Measurements from ENCODE around the gene WDFY4. TPM values are rescaled to one million over a fixed set of nuclear protein-coding genes. Genes with fewer than 3 reads are reported as not detected.
A peak's percentile ranks its signal among the peaks of the same experiment; 100 is the strongest.

The WDFY4 gene
- total and polyA plus RNA-seq, 4 donors, result 3.1 to 3.8 (median 3.5) TPM

DNA sequence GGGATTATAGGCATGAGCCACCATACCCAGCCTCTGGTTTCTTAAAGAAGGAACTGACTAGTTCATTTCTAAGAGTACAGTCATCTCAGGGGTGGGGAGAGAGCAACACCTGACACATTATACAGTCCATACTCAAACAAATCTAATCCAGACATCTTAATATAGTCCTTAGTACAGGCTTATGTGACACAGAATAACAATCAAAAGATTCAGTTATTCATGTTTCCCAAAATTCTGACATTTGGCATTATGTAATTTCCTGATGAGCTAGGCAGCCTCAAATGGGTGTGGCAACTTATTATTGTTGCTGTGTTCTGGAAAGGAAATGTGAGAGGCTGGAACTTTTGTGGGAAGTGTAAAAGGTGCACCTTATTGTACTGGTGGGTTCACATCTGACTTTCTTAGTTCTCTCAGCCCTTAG is 116.3 kb downstream of the WDFY4 start:
- Histone ChIP-seq H3K36me3 (ENCODE audit: control insufficient read depth, insufficient read depth, low read length) (no peaks in the 10 kb centered on the region), H3K27ac (ENCODE audit: low read depth, low read length) (no peak overlapping the region), H3K27me3 (ENCODE audit: control insufficient read depth, insufficient read depth, low read length) (no peaks in the 10 kb centered on the region), H3K9me3 (ENCODE audit: control insufficient read depth, insufficient read depth, low read length) (no peaks in the 10 kb centered on the region), H3K4me3 (ENCODE audit: low read depth, low read length) (no peak overlapping the region), H3K4me1 (ENCODE audit: control insufficient read depth, insufficient read depth, low read length) (peaks cover 14% of the 10 kb centered on the region)
- DNase-seq (ENCODE audit: low read depth in 4 of 6, low spot score in 6 of 6), result no peak

DNA sequence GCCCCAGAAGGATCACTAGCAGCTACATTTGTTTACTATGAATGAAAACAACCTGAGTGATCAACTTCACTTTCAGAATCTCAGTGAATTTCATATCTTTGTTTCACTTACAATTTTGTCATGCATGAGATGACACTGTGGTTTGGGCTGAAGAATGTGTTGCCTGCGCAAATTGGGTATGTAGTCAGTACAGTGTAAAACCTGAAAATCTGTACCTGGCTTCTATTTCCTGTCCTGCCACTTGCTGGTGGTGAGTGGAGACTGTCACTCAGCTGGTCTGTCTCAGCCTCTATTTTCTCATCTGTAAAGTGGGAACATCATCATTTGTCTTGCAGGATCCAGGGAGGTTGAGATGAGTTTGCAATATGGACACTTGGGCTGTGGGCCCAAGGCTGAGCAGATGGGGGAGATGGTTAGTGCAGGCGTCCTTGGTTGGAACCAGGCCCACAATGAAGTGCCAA is 118.0 kb downstream of the WDFY4 start:
- no peak overlapping the region for H3K27ac ChIP-seq (ENCODE audit: low read depth, low read length)
- peaks cover 21% of the 10 kb centered on the region for H3K4me1 ChIP-seq (ENCODE audit: control insufficient read depth, insufficient read depth, low read length)
- H3K27me3 ChIP-seq (ENCODE audit: control insufficient read depth, insufficient read depth, low read length), result no peaks in the 10 kb centered on the region
- no peaks in the 10 kb centered on the region for H3K36me3 ChIP-seq (ENCODE audit: control insufficient read depth, insufficient read depth, low read length)
- H3K9me3 ChIP-seq (ENCODE audit: control insufficient read depth, insufficient read depth, low read length), result no peaks in the 10 kb centered on the region
- DNase-seq (ENCODE audit: low read depth in 4 of 6, low spot score in 6 of 6), result no peak
- no peak overlapping the region for H3K4me3 ChIP-seq (ENCODE audit: low read depth, low read length)
- WGBS (ENCODE audit: insufficient coverage), result 90% methylated on average over 2 of the region's 2 CpGs

DNA sequence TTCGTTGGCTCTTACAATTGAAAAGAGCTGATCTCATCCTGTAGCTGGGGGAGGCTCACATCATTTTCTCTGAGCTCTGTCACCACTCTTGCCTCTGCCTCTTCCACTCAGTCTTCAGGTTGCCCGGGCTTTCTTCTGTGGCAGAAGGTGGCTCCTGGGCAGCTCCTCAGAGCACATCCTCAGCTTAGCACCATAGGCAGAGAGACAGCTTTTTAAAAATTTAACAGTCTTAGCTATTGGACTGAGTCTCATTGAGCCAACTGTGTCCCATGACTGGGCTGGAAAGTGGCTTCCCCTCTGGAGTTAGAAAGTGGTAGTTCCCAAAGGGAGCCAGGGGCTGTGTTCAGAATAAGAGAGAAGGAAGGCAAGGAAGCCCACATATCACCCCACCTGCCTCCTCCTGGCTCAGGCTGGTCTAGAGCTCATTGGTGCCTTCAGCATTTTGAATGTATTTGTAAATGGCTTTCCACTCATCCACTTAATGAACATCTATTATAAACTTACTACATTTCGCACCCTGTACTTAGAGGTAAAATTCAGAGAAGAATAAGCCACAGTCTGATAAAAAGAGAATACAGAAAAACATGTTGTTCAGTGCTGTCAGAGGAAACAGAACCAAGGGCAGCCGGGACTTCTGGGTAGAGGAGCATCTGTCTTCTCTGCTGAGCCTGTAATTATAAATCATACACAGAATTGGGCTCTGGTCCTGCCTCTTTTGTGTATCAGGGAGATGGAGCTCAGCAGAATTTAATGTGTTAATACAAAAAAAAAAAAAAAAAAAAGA is 119.3 kb downstream of the WDFY4 start:
- WGBS (ENCODE audit: insufficient coverage), result 73% methylated on average over 2 of the region's 4 CpGs
- Histone ChIP-seq H3K9me3 (ENCODE audit: control insufficient read depth, insufficient read depth, low read length) (no peaks in the 10 kb centered on the region), H3K36me3 (ENCODE audit: control insufficient read depth, insufficient read depth, low read length) (no peaks in the 10 kb centered on the region), H3K27me3 (ENCODE audit: control insufficient read depth, insufficient read depth, low read length) (no peaks in the 10 kb centered on the region), H3K4me1 (ENCODE audit: control insufficient read depth, insufficient read depth, low read length) (peaks cover 21% of the 10 kb centered on the region), H3K27ac (ENCODE audit: low read depth, low read length) (no peak overlapping the region), H3K4me3 (ENCODE audit: low read depth, low read length) (no peak overlapping the region)
- DNase-seq (ENCODE audit: low read depth in 4 of 6, low spot score in 6 of 6), result peak in 1 of 6 donors; percentile 31

DNA sequence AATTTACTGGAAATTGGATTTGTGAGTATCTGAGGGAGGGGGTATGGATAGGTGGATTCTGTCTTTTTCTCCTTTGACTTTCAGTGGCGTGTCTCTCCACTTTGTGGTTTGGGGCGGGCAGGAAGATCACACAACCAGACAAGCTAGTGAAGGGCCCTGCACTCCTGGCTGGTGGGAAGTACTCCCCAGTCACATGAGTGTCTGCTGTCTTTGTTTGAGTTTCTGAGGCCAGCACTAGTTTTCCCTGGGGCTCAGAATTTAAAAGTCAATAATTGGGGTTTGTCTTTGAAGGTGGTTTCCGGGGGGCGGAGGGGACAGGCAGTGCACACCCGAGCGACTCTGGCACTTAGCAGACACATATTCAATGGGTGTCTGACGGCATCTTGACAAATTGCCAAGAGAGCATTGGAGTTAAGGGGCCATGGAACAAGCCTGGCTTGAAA is 120.1 kb downstream of the WDFY4 start:
- Histone ChIP-seq H3K4me1 (ENCODE audit: control insufficient read depth, insufficient read depth, low read length) (peaks cover 21% of the 10 kb centered on the region), H3K36me3 (ENCODE audit: control insufficient read depth, insufficient read depth, low read length) (no peaks in the 10 kb centered on the region), H3K9me3 (ENCODE audit: control insufficient read depth, insufficient read depth, low read length) (no peaks in the 10 kb centered on the region), H3K27me3 (ENCODE audit: control insufficient read depth, insufficient read depth, low read length) (no peaks in the 10 kb centered on the region), H3K4me3 (ENCODE audit: low read depth, low read length) (no peak overlapping the region), H3K27ac (ENCODE audit: low read depth, low read length) (peak overlapping the region; percentile 13)
- DNase-seq (ENCODE audit: low read depth in 4 of 6, low spot score in 6 of 6), result peak in 3 of 6 donors; percentile 38 to 85 (median 82)
- WGBS (ENCODE audit: insufficient coverage), result 12% methylated on average over 5 of the region's 7 CpGs

DNA sequence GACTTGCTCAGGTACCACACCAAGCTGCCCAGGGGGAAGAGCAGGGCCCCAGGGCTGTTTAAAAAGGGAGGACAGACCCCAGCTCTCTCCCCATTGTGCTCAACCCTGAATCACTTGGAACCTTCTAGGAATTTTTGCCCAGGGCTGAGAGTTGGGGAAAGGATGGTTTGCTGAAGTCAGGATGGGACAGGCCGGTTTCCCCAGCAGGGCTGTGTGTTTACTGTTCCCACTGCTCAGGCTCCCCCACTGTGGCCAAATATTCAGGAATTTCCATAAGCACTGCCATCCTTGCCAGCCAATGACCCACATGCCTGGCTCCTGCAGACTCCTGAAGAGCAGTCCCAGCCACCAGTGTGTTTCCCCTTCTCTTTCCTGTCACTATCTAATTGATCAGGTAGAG is 120.7 kb downstream of the WDFY4 start:
- no peaks in the 10 kb centered on the region for H3K36me3 ChIP-seq (ENCODE audit: control insufficient read depth, insufficient read depth, low read length)
- peak overlapping the region; percentile 35 for H3K27ac ChIP-seq (ENCODE audit: low read depth, low read length)
- peaks cover 21% of the 10 kb centered on the region for H3K4me1 ChIP-seq (ENCODE audit: control insufficient read depth, insufficient read depth, low read length)
- 67% methylated on average over 1 of the region's 1 CpG for WGBS (ENCODE audit: insufficient coverage)
- no peak for DNase-seq (ENCODE audit: low read depth in 4 of 6, low spot score in 6 of 6)
- H3K27me3 ChIP-seq (ENCODE audit: control insufficient read depth, insufficient read depth, low read length), result no peaks in the 10 kb centered on the region
- no peak overlapping the region for H3K4me3 ChIP-seq (ENCODE audit: low read depth, low read length)
- H3K9me3 ChIP-seq (ENCODE audit: control insufficient read depth, insufficient read depth, low read length), result no peaks in the 10 kb centered on the region

DNA sequence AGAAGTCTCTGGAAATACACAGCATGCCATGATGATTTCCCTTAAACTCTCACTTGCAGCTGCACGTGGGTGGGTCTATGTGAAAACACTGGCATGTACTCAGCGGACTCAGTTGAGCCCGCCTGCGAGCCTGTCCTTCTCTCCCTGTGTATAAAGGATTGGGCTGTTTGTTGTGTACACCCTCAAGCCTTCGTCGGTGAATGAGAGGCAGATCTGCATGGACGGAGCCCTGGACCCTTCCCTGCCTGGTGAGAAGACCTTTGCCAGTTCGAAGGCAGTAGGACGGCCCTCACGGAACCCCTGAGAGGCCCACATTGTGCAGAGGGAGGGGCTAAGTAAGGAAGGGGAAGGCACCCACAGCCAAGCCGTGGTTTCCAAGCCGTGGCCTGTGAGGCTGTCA is 121.2 kb downstream of the WDFY4 start:
- peak in 2 of 6 donors; percentile 36 to 48 for DNase-seq (ENCODE audit: low read depth in 4 of 6, low spot score in 6 of 6)
- Histone ChIP-seq H3K9me3 (ENCODE audit: control insufficient read depth, insufficient read depth, low read length) (no peaks in the 10 kb centered on the region), H3K36me3 (ENCODE audit: control insufficient read depth, insufficient read depth, low read length) (no peaks in the 10 kb centered on the region), H3K27ac (ENCODE audit: low read depth, low read length) (peak overlapping the region; percentile 25), H3K4me1 (ENCODE audit: control insufficient read depth, insufficient read depth, low read length) (peaks cover 21% of the 10 kb centered on the region), H3K4me3 (ENCODE audit: low read depth, low read length) (no peak overlapping the region), H3K27me3 (ENCODE audit: control insufficient read depth, insufficient read depth, low read length) (no peaks in the 10 kb centered on the region)
- WGBS (ENCODE audit: insufficient coverage), result 61% methylated on average over 9 of the region's 12 CpGs

DNA sequence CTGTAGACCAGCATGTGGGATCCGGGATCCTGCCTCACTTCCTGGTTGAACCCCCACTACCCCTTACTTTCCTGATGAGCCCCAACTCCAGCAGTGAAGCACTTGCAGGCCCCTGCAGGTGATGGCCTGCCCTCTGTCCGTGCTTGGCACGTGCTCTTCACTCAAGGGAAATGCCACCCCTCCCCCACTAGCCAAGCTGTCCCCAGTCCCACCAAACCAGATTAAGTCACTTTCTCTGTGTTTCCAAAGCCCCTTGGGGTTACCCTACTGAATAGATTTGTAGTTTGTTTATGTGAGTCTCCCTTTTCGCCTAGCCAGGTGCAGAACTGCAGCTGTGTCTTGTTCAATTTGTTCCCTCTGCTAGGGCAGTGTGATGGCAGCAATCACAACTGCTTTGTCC is 121.7 kb downstream of the WDFY4 start:
- Histone ChIP-seq H3K4me3 (ENCODE audit: low read depth, low read length) (no peak overlapping the region), H3K36me3 (ENCODE audit: control insufficient read depth, insufficient read depth, low read length) (no peaks in the 10 kb centered on the region), H3K27ac (ENCODE audit: low read depth, low read length) (no peak overlapping the region), H3K9me3 (ENCODE audit: control insufficient read depth, insufficient read depth, low read length) (no peaks in the 10 kb centered on the region), H3K27me3 (ENCODE audit: control insufficient read depth, insufficient read depth, low read length) (no peaks in the 10 kb centered on the region), H3K4me1 (ENCODE audit: control insufficient read depth, insufficient read depth, low read length) (peaks cover 21% of the 10 kb centered on the region)
- WGBS (ENCODE audit: insufficient coverage), result 75% methylated on average over 4 of the region's 4 CpGs
- peak in 1 of 6 donors; percentile 20 for DNase-seq (ENCODE audit: low read depth in 4 of 6, low spot score in 6 of 6)

DNA sequence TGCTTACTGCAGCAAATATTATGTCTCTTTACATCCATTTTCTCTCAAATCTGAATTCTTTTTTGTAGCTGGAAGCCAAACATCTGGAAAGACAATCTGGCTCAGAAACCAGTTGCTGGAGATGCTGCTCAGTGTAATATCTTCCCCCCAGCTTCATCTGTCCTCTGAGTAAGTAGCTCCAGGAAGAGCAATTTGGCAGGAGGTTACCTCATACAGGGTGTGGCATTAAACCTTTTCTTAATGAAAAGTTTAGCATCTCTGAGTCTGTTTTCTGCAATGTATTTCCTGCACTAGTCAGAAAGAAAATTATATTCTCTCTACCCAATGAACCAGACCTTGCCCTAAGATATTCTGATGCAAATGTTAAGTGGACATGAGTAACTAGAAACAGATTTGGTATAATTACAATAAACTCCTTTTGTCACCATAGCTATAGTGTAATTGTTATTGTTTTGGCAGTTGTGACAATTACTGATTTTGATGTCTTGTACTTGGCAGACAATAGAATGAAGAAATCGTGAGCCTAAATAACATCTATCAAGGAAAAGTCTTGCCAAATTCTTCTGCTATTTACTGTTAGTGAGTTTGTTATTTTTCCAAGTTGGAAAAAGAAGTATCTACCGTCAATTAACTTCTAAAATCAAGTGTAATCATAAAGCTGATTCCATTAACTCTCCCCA is 123.3 kb downstream of the WDFY4 start:
- Histone ChIP-seq H3K27me3 (ENCODE audit: control insufficient read depth, insufficient read depth, low read length) (no peaks in the 10 kb centered on the region), H3K9me3 (ENCODE audit: control insufficient read depth, insufficient read depth, low read length) (no peaks in the 10 kb centered on the region), H3K4me1 (ENCODE audit: control insufficient read depth, insufficient read depth, low read length) (peaks cover 21% of the 10 kb centered on the region), H3K4me3 (ENCODE audit: low read depth, low read length) (no peak overlapping the region), H3K36me3 (ENCODE audit: control insufficient read depth, insufficient read depth, low read length) (no peaks in the 10 kb centered on the region), H3K27ac (ENCODE audit: low read depth, low read length) (no peak overlapping the region)
- peak in 1 of 6 donors; percentile 84 for DNase-seq (ENCODE audit: low read depth in 4 of 6, low spot score in 6 of 6)
- no CpG with 5 or more reads among the region's 2 CpGs for WGBS (ENCODE audit: insufficient coverage)

DNA sequence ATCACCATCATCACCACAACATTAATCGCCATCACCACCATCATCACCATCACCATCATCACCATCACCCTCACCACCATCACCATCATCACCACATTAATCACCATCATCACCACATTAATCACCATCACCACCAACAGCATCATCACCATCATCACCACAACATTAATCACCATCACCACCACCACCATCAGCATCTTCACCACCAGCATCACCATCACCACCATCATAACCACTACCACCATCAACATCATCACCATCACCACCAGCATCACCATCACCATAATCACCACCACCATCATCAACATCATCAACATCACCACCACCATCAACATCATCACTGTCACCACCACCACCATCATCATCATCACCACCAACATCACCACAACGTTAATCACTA is 124.6 kb downstream of the WDFY4 start:
- peaks cover 21% of the 10 kb centered on the region for H3K4me1 ChIP-seq (ENCODE audit: control insufficient read depth, insufficient read depth, low read length)
- no peaks in the 10 kb centered on the region for H3K36me3 ChIP-seq (ENCODE audit: control insufficient read depth, insufficient read depth, low read length)
- H3K27me3 ChIP-seq (ENCODE audit: control insufficient read depth, insufficient read depth, low read length), result no peaks in the 10 kb centered on the region
- no peak overlapping the region for H3K27ac ChIP-seq (ENCODE audit: low read depth, low read length)
- 95% methylated on average over 2 of the region's 2 CpGs for WGBS (ENCODE audit: insufficient coverage)
- no peaks in the 10 kb centered on the region for H3K9me3 ChIP-seq (ENCODE audit: control insufficient read depth, insufficient read depth, low read length)
- H3K4me3 ChIP-seq (ENCODE audit: low read depth, low read length), result no peak overlapping the region
- no peak for DNase-seq (ENCODE audit: low read depth in 4 of 6, low spot score in 6 of 6)

DNA sequence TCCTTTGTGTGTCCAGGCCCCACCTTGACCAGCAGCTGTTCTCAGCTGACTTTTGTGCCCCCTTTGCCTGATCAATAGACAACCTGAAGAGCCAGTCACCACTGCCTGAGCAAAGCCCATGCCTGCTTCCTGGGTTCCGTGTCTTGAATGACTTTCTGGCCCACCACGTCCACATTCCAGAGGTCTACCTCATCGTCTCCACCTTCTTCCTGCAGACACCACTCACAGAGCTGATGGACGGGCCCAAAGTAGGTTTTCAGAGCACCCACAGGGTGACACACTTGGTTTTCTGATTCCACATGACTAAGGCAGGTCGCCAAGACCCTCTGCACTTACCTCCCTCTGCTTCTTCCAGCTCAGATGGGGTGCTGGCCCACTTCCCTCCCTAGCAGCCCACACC is 126.8 kb downstream of the WDFY4 start:
- Histone ChIP-seq H3K27me3 (ENCODE audit: control insufficient read depth, insufficient read depth, low read length) (no peaks in the 10 kb centered on the region), H3K27ac (ENCODE audit: low read depth, low read length) (no peak overlapping the region), H3K9me3 (ENCODE audit: control insufficient read depth, insufficient read depth, low read length) (no peaks in the 10 kb centered on the region), H3K36me3 (ENCODE audit: control insufficient read depth, insufficient read depth, low read length) (no peaks in the 10 kb centered on the region), H3K4me3 (ENCODE audit: low read depth, low read length) (no peak overlapping the region), H3K4me1 (ENCODE audit: control insufficient read depth, insufficient read depth, low read length) (peaks cover 2% of the 10 kb centered on the region)
- no peak for DNase-seq (ENCODE audit: low read depth in 4 of 6, low spot score in 6 of 6)
- WGBS (ENCODE audit: insufficient coverage), result 84% methylated on average over 5 of the region's 5 CpGs

Data from spinal cord (tissue), 10 donors.